GM12801 (cell line): Measurements from ENCODE around the gene ENTREP1.

Experiments
- CTCF ChIP-seq: IDR thresholded peaks from one replicate; pipeline ENCODE4 v1.5.1; 2011; ENCODE audit warnings: control low read depth; ENCODE audit not compliant: insufficient read length; ENCODE audit errors: extremely low read depth

Gene ENTREP1

GRCh38 chr9:69433968-69434367, 109.0 kb downstream of the ENTREP1 start:
- no peak for TF ChIP-seq CTCF
